Measurements from ENCODE around the gene CELSR3.

Gene CELSR3

GRCh38 chr3:48663489-48664312 is 1.0 kb upstream of the CELSR3 start:
- DNase-seq (ENCODE audit: low read depth in 2 of 3, low spot score in 1 of 3): peak; percentile 89 to 91 (median 90)

- no peak for DNase-seq (ENCODE audit: low read depth in 2 of 3, low spot score in 1 of 3)
Measured at GRCh38 chr3:48662145-48662752, 437 bp downstream of the CELSR3 start.

- peak; percentile 53 to 73 (median 58) for DNase-seq (ENCODE audit: low read depth in 2 of 3, low spot score in 1 of 3)
Measured at GRCh38 chr3:48661501-48662144, 1.1 kb downstream of the CELSR3 start.

- DNase-seq (ENCODE audit: low read depth in 2 of 3, low spot score in 1 of 3): no peak
Measured at GRCh38 chr3:48660800-48661400, 1.8 kb downstream of the CELSR3 start.

- DNase-seq (ENCODE audit: low read depth in 2 of 3, low spot score in 1 of 3): no peak
Measured at GRCh38 chr3:48656841-48657281, 5.8 kb downstream of the CELSR3 start.

- DNase-seq (ENCODE audit: low read depth in 2 of 3, low spot score in 1 of 3): peak; percentile 75 to 80 (median 80)
Measured at GRCh38 chr3:48656061-48656840, 6.4 kb downstream of the CELSR3 start.

- peak in 2 of 3 donors; percentile 42 to 46 for DNase-seq (ENCODE audit: low read depth in 2 of 3, low spot score in 1 of 3)
Measured at GRCh38 chr3:48655606-48656005, 7.1 kb downstream of the CELSR3 start.

GRCh38 chr3:48655063-48655462 is 7.6 kb downstream of the CELSR3 start:
- no peak for DNase-seq (ENCODE audit: low read depth in 2 of 3, low spot score in 1 of 3)

GRCh38 chr3:48652923-48653715 is 9.6 kb downstream of the CELSR3 start:
- DNase-seq (ENCODE audit: low read depth in 2 of 3, low spot score in 1 of 3): no peak

GRCh38 chr3:48651771-48652170 is 10.9 kb downstream of the CELSR3 start:
- DNase-seq (ENCODE audit: low read depth in 2 of 3, low spot score in 1 of 3): no peak

GRCh38 chr3:48650723-48651122 is 12.0 kb downstream of the CELSR3 start:
- DNase-seq (ENCODE audit: low read depth in 2 of 3, low spot score in 1 of 3): no peak

GRCh38 chr3:48648188-48648850 is 14.4 kb downstream of the CELSR3 start:
- DNase-seq (ENCODE audit: low read depth in 2 of 3, low spot score in 1 of 3): no peak

GRCh38 chr3:48647714-48648113 is 15.0 kb downstream of the CELSR3 start:
- no peak for DNase-seq (ENCODE audit: low read depth in 2 of 3, low spot score in 1 of 3)

- no peak for DNase-seq (ENCODE audit: low read depth in 2 of 3, low spot score in 1 of 3)
Measured at GRCh38 chr3:48644898-48645760, 17.6 kb downstream of the CELSR3 start.

- DNase-seq (ENCODE audit: low read depth in 2 of 3, low spot score in 1 of 3): no peak
Measured at GRCh38 chr3:48642605-48643004, 20.1 kb downstream of the CELSR3 start.

- no peak for DNase-seq (ENCODE audit: low read depth in 2 of 3, low spot score in 1 of 3)
Measured at GRCh38 chr3:48641396-48641795, 21.3 kb downstream of the CELSR3 start.

GRCh38 chr3:48639944-48640606 is 22.6 kb downstream of the CELSR3 start:
- no peak for DNase-seq (ENCODE audit: low read depth in 2 of 3, low spot score in 1 of 3)

- DNase-seq (ENCODE audit: low read depth in 2 of 3, low spot score in 1 of 3): no peak
Measured at GRCh38 chr3:48637305-48637704, 25.4 kb downstream of the CELSR3 start.
